ENCODE results near the gene ARHGAP6. TPM values are rescaled to one million over a fixed set of nuclear protein-coding genes. Genes with fewer than 3 reads are reported as not detected.

ARHGAP6 gene
- total and polyA plus RNA-seq, 2 experiments from 2014 or later = 0.26 to 0.59 TPM

DNA sequence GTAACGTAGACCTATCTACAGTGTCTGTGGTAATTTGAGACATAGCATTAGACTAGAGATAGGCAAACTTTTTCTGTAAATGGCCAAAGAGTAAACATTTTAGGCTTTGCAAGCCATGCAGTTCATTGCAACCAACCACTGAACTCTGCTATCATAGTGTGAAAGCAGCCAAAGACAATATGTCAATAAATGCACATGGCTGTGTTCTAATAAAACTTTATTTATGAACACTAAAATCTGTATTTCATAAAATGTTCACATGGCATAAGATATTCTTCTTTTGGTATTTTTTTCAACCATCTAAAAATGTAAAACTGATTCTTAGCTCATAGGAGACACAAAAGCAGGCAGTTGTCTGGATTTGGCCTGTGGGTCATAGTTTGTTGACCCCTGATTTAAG is 251.6 kb downstream of the ARHGAP6 start:
- no peak overlapping the region for H3K4me3 Mint-ChIP-seq
- H3K9me3 Mint-ChIP-seq = no peaks in the 10 kb centered on the region
- H3K79me2 ChIP-seq (replicated peaks; ENCODE audit: insufficient read depth) = no peaks in the 10 kb centered on the region
- no peak overlapping the region for H3K27ac ChIP-seq (ENCODE audit: low read depth)
- H3K36me3 ChIP-seq (ENCODE audit: insufficient read depth) = no peaks in the 10 kb centered on the region
- H3K36me3 Mint-ChIP-seq (ENCODE audit: low read depth) = no peaks in the 10 kb centered on the region
- H3K9me2 ChIP-seq (ENCODE audit: insufficient read depth) = no peaks in the 10 kb centered on the region
- no peaks in the 10 kb centered on the region for H3K27me3 ChIP-seq (ENCODE audit: insufficient read depth)
- H3K27ac Mint-ChIP-seq = no peak overlapping the region
- H3K4me1 Mint-ChIP-seq = no peaks in the 10 kb centered on the region
- H3F3A ChIP-seq (replicated peaks; ENCODE audit: low read depth) = no peaks in the 10 kb centered on the region
- TF ChIP-seq NANOG (IDR thresholded peaks at IDR 0.05; ENCODE audit: borderline replicate concordance) (no peak), CREB1 (CRISPR knock-in tag; IDR thresholded peaks at IDR 0.05; ENCODE audit: low read depth) (no peak), ZNF331 (CRISPR knock-in tag; IDR thresholded peaks at IDR 0.05; ENCODE audit: low read depth) (no peak), JUNB (IDR thresholded peaks at IDR 0.05; ENCODE audit: unreplicated experiment) (no peak), EZH2phosphoT487 (IDR thresholded peaks at IDR 0.05; ENCODE audit: unreplicated experiment) (no peak), ZNF114 (CRISPR knock-in tag; IDR thresholded peaks at IDR 0.05) (no peak), STAT1 (IDR thresholded peaks at IDR 0.05; ENCODE audit: unreplicated experiment) (no peak), POLR2AphosphoS5 (IDR thresholded peaks at IDR 0.05; ENCODE audit: low read depth) (no peak)
- TF ChIP-seq, protein P1, sequence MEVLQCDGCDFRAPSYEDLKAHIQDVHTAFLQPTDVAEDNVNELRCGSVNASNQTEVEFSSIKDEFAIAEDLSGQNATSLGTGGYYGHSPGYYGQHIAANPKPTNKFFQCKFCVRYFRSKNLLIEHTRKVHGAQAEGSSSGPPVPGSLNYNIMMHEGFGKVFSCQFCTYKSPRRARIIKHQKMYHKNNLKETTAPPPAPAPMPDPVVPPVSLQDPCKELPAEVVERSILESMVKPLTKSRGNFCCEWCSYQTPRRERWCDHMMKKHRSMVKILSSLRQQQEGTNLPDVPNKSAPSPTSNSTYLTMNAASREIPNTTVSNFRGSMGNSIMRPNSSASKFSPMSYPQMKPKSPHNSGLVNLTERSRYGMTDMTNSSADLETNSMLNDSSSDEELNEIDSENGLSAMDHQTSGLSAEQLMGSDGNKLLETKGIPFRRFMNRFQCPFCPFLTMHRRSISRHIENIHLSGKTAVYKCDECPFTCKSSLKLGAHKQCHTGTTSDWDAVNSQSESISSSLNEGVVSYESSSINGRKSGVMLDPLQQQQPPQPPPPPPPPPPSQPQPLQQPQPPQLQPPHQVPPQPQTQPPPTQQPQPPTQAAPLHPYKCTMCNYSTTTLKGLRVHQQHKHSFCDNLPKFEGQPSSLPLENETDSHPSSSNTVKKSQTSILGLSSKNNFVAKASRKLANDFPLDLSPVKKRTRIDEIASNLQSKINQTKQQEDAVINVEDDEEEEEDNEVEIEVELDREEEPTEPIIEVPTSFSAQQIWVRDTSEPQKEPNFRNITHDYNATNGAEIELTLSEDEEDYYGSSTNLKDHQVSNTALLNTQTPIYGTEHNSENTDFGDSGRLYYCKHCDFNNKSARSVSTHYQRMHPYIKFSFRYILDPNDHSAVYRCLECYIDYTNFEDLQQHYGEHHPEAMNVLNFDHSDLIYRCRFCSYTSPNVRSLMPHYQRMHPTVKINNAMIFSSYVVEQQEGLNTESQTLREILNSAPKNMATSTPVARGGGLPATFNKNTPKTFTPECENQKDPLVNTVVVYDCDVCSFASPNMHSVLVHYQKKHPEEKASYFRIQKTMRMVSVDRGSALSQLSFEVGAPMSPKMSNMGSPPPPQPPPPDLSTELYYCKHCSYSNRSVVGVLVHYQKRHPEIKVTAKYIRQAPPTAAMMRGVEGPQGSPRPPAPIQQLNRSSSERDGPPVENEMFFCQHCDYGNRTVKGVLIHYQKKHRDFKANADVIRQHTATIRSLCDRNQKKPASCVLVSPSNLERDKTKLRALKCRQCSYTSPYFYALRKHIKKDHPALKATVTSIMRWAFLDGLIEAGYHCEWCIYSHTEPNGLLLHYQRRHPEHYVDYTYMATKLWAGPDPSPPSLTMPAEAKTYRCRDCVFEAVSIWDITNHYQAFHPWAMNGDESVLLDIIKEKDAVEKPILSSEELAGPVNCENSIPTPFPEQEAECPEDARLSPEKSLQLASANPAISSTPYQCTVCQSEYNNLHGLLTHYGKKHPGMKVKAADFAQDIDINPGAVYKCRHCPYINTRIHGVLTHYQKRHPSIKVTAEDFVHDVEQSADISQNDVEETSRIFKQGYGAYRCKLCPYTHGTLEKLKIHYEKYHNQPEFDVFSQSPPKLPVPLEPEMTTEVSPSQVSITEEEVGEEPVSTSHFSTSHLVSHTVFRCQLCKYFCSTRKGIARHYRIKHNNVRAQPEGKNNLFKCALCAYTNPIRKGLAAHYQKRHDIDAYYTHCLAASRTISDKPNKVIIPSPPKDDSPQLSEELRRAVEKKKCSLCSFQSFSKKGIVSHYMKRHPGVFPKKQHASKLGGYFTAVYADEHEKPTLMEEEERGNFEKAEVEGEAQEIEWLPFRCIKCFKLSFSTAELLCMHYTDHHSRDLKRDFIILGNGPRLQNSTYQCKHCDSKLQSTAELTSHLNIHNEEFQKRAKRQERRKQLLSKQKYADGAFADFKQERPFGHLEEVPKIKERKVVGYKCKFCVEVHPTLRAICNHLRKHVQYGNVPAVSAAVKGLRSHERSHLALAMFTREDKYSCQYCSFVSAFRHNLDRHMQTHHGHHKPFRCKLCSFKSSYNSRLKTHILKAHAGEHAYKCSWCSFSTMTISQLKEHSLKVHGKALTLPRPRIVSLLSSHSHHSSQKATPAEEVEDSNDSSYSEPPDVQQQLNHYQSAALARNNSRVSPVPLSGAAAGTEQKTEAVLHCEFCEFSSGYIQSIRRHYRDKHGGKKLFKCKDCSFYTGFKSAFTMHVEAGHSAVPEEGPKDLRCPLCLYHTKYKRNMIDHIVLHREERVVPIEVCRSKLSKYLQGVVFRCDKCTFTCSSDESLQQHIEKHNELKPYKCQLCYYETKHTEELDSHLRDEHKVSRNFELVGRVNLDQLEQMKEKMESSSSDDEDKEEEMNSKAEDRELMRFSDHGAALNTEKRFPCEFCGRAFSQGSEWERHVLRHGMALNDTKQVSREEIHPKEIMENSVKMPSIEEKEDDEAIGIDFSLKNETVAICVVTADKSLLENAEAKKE (CRISPR knock-in tag; IDR thresholded peaks at IDR 0.05) = no peak
- TF ChIP-seq, protein P2, sequence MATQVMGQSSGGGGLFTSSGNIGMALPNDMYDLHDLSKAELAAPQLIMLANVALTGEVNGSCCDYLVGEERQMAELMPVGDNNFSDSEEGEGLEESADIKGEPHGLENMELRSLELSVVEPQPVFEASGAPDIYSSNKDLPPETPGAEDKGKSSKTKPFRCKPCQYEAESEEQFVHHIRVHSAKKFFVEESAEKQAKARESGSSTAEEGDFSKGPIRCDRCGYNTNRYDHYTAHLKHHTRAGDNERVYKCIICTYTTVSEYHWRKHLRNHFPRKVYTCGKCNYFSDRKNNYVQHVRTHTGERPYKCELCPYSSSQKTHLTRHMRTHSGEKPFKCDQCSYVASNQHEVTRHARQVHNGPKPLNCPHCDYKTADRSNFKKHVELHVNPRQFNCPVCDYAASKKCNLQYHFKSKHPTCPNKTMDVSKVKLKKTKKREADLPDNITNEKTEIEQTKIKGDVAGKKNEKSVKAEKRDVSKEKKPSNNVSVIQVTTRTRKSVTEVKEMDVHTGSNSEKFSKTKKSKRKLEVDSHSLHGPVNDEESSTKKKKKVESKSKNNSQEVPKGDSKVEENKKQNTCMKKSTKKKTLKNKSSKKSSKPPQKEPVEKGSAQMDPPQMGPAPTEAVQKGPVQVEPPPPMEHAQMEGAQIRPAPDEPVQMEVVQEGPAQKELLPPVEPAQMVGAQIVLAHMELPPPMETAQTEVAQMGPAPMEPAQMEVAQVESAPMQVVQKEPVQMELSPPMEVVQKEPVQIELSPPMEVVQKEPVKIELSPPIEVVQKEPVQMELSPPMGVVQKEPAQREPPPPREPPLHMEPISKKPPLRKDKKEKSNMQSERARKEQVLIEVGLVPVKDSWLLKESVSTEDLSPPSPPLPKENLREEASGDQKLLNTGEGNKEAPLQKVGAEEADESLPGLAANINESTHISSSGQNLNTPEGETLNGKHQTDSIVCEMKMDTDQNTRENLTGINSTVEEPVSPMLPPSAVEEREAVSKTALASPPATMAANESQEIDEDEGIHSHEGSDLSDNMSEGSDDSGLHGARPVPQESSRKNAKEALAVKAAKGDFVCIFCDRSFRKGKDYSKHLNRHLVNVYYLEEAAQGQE (IDR thresholded peaks at IDR 0.05; ENCODE audit: unreplicated experiment) = no peak
- TF ChIP-seq, protein P3, sequence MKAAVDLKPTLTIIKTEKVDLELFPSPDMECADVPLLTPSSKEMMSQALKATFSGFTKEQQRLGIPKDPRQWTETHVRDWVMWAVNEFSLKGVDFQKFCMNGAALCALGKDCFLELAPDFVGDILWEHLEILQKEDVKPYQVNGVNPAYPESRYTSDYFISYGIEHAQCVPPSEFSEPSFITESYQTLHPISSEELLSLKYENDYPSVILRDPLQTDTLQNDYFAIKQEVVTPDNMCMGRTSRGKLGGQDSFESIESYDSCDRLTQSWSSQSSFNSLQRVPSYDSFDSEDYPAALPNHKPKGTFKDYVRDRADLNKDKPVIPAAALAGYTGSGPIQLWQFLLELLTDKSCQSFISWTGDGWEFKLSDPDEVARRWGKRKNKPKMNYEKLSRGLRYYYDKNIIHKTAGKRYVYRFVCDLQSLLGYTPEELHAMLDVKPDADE (IDR thresholded peaks at IDR 0.05) = no peak
- TF ChIP-seq, protein P4, sequence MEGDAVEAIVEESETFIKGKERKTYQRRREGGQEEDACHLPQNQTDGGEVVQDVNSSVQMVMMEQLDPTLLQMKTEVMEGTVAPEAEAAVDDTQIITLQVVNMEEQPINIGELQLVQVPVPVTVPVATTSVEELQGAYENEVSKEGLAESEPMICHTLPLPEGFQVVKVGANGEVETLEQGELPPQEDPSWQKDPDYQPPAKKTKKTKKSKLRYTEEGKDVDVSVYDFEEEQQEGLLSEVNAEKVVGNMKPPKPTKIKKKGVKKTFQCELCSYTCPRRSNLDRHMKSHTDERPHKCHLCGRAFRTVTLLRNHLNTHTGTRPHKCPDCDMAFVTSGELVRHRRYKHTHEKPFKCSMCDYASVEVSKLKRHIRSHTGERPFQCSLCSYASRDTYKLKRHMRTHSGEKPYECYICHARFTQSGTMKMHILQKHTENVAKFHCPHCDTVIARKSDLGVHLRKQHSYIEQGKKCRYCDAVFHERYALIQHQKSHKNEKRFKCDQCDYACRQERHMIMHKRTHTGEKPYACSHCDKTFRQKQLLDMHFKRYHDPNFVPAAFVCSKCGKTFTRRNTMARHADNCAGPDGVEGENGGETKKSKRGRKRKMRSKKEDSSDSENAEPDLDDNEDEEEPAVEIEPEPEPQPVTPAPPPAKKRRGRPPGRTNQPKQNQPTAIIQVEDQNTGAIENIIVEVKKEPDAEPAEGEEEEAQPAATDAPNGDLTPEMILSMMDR (conservative IDR thresholded peaks at IDR 0.05; ENCODE audit: low read depth in 2 of 2) = no peak
- H3K27me3 Mint-ChIP-seq (ENCODE audit: insufficient read depth, low read depth, poor library complexity) = no peaks in the 10 kb centered on the region
- H3K4me1 ChIP-seq (ENCODE audit: insufficient read depth) = no peaks in the 10 kb centered on the region
- H3K4me3 ChIP-seq = no peak overlapping the region
- ATAC-seq (no peak), DNase-seq (ENCODE audit: low spot score) (no peak)
- no peak overlapping the region for H3K4me2 ChIP-seq
- H4K20me1 ChIP-seq (replicated peaks; ENCODE audit: insufficient read depth) = no peaks in the 10 kb centered on the region
- no peak overlapping the region for H2AFZ ChIP-seq
